Spleen (tissue), 11 donors: ENCODE results near the gene XIRP1. TPM values are rescaled to one million over a fixed set of nuclear protein-coding genes. Genes with fewer than 3 reads are reported as not detected.

Source experiments
- DNase-seq: peaks from one replicate; pipeline ENCODE4 v3.0.0-alpha.2; 2020
- H3K27ac ChIP-seq, 8 donors: fragments of 200-600 bp; sonication (generic) in 7 of 8; 1 replicate in 4 of 8; 2 replicates in 4 of 8; pipeline versions ENCODE4 v1.5.0 to v1.8.0; 2016 to 2021; ENCODE audit warnings: inconsistent platforms in 4 of 8, mild to moderate bottlenecking in 4 of 8, moderate library complexity in 1 of 8
- H3K27me3 ChIP-seq, 7 donors: fragments of 200-600 bp; sonication (generic) in 6 of 7; replicated peaks in 1 of 7; 1 replicate in 4 of 7; 2 replicates in 3 of 7; pipeline versions ENCODE4 v1.5.0 to v1.8.0; 2016 to 2021; ENCODE audit warnings: inconsistent platforms in 3 of 7, mild to moderate bottlenecking in 1 of 7
- H3K36me3 ChIP-seq, 6 donors: fragments of 200-600 bp; sonication (generic) in 5 of 6; 1 replicate in 4 of 6; 2 replicates in 2 of 6; pipeline versions ENCODE4 v1.5.0 to v1.8.0; 2016 to 2021; ENCODE audit warnings: inconsistent platforms in 2 of 6
- H3K4me1 ChIP-seq, 6 donors: fragments of 200-600 bp; sonication (generic) in 5 of 6; 1 replicate in 3 of 6; 2 replicates in 3 of 6; pipeline versions ENCODE4 v1.5.0 to v1.8.0; 2016 to 2021; ENCODE audit warnings: inconsistent platforms in 3 of 6
- H3K4me3 ChIP-seq, 8 donors: fragments of 200-600 bp; sonication (generic) in 7 of 8; 1 replicate in 4 of 8; 2 replicates in 4 of 8; pipeline versions ENCODE4 v1.5.0 to v1.8.0; 2016 to 2021; ENCODE audit warnings: inconsistent platforms in 4 of 8, mild to moderate bottlenecking in 4 of 8, moderate library complexity in 2 of 8
- H3K9me3 ChIP-seq, 8 donors: fragments of 200-600 bp; sonication (generic) in 7 of 8; 1 replicate in 4 of 8; 2 replicates in 4 of 8; pipeline versions ENCODE4 v1.5.0 to v1.8.0; 2016 to 2021; ENCODE audit warnings: inconsistent platforms in 4 of 8
- CTCF ChIP-seq, 11 experiments: fragments of 200-600 bp in 7 of 11; fragments of 450-650 bp in 4 of 11; sonication (generic) in 4 of 11; IDR thresholded peaks in 8 of 11; conservative IDR thresholded peaks in 3 of 11; 1 replicate in 7 of 11; 2 replicates in 4 of 11; pipeline versions ENCODE4 v1.4.0 to v1.8.0; 2016 to 2021; ENCODE audit warnings: antibody characterized with exemption in 11 of 11, inconsistent platforms in 4 of 11, mild to moderate bottlenecking in 1 of 11
- POLR2A ChIP-seq, 3 donors: fragments of 450-650 bp; IDR thresholded peaks; one replicate each; pipeline ENCODE4 v1.5.1; 2017; ENCODE audit warnings: antibody characterized with exemption in 3 of 3, mild to moderate bottlenecking in 1 of 3
- POLR2AphosphoS5 ChIP-seq, 3 donors: sonication (generic); formaldehyde crosslinking; IDR thresholded peaks; one replicate each; pipeline ENCODE4 v1.5.1; 2017; ENCODE audit warnings: antibody characterized with exemption in 3 of 3
- WGBS, 5 donors: extraction: QIAGEN DNeasy Blood & Tissue Kit in 3 of 5; methylation state at CpG; one replicate each; pipeline versions ENCODE4 v1.1.5 to v1.1.7; 2013 to 2018; 5-methylcytosine and 5-hydroxymethylcytosine counted together
- intact Hi-C: fragments of 100-400 bp; cut with DNase I; formaldehyde crosslinking; loops from one replicate; pipeline ENCODE4 v1.15.0; 2023; ENCODE audit warnings: low total_unique reads
- polyA plus RNA-seq, 3 donors: library from polyadenylated mRNA; stranded (reverse); fragments of 200-250 nt; gene quantifications; one replicate each; pipeline ENCODE4 v1.2.1, GENCODE V29; 2013
- total RNA-seq, 7 donors: library from RNA; depleted of rRNA in 3 of 7; stranded (reverse); fragments of >200 nt in 3 of 7; fragmentation: NEBNext Ultra II Directional in 4 of 7; extraction: Animal tissue kit (Norgen Biotek cat#: 25700) in 4 of 7; gene quantifications; one replicate each; pipeline versions ENCODE4 v1.1.0 to v1.2.1, GENCODE V29; 2016 to 2021
- donor health status: healthy with polysubstance abuse.
- donor health status: DM: no; HTN: no; CAD: no; lungs with moderate emphysema.
- donor health status: DM: no; HTN: no; CAD: no.
- donor health status: Bipolar disorder and iron deficiency.
- donor health status: healthy.
- donor health status: DM: no; HTN: no; CAD: no.
- donor health status: DM: yes; HTN: yes; CAD: no.

XIRP1 gene
- total and polyA plus RNA-seq, 10 donors: 0.06 to 0.70 (median 0.27) TPM; not detected in 3

GRCh38 chr3:39184081-39184967, 8.1 kb downstream of the XIRP1 start:
- no peak for TF ChIP-seq POLR2A (IDR thresholded peaks at IDR 0.05)
- no peak for TF ChIP-seq POLR2AphosphoS5 (IDR thresholded peaks at IDR 0.05)
- intact Hi-C loops: no loop called here
- Histone ChIP-seq H3K27ac (no peak overlapping the region), H3K36me3 (no peaks in the 10 kb centered on the region), H3K9me3 (no peaks in the 10 kb centered on the region), H3K27me3 (peaks cover 0 to 6% (median 0%) of the 10 kb centered on the region in 7 donors), H3K4me1 (peaks cover 6 to 25% (median 21%) of the 10 kb centered on the region in 6 donors), H3K4me3 (no peak overlapping the region)
- 86 to 91% (median 89%) methylated on average over 7 to 12 of the region's 12 CpGs for WGBS, 5 donors
- no peak for DNase-seq

- Histone ChIP-seq H3K36me3 (no peaks in the 10 kb centered on the region), H3K4me3 (no peak overlapping the region), H3K4me1 (peaks cover 7 to 34% (median 29%) of the 10 kb centered on the region in 6 donors), H3K27me3 (no peaks in the 10 kb centered on the region), H3K9me3 (no peaks in the 10 kb centered on the region), H3K27ac (no peak overlapping the region)
- no peak for DNase-seq
- intact Hi-C loops: no loop called here
- TF ChIP-seq CTCF (IDR thresholded peaks at IDR 0.05 in 8 of 11, conservative IDR thresholded peaks at IDR 0.05 in 3 of 11) (no peak), POLR2A (IDR thresholded peaks at IDR 0.05) (no peak), POLR2AphosphoS5 (IDR thresholded peaks at IDR 0.05) (no peak)
- WGBS, 5 donors: 76 to 89% (median 85%) methylated on average over 8 to 12 of the region's 12 CpGs
Measured at GRCh38 chr3:39183211-39184080, 8.9 kb downstream of the XIRP1 start.

GRCh38 chr3:39181408-39182335, 10.7 kb downstream of the XIRP1 start:
- TF ChIP-seq POLR2AphosphoS5 (IDR thresholded peaks at IDR 0.05) (no peak), CTCF (IDR thresholded peaks at IDR 0.05 in 8 of 11, conservative IDR thresholded peaks at IDR 0.05 in 3 of 11) (no peak), POLR2A (IDR thresholded peaks at IDR 0.05) (no peak)
- peaks cover 14 to 52% (median 43%) of the 10 kb centered on the region in 6 donors for H3K4me1 ChIP-seq
- peak overlapping the region in 5 of 8 donors; percentile 37 to 74 (median 63) for H3K27ac ChIP-seq
- H3K4me3 ChIP-seq: peak overlapping the region in 5 of 8 donors; percentile 24 to 66 (median 35)
- H3K9me3 ChIP-seq: no peaks in the 10 kb centered on the region
- no peak for DNase-seq
- H3K27me3 ChIP-seq: no peaks in the 10 kb centered on the region
- H3K36me3 ChIP-seq: no peaks in the 10 kb centered on the region
- intact Hi-C loops: no loop called here
- WGBS, 5 donors: 73 to 79% (median 77%) methylated on average over 7 of the region's 7 CpGs
